ENCODE measurements around the gene GTF3C6.

GTF3C6 gene, protein sequence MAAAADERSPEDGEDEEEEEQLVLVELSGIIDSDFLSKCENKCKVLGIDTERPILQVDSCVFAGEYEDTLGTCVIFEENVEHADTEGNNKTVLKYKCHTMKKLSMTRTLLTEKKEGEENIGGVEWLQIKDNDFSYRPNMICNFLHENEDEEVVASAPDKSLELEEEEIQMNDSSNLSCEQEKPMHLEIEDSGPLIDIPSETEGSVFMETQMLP

DNA sequence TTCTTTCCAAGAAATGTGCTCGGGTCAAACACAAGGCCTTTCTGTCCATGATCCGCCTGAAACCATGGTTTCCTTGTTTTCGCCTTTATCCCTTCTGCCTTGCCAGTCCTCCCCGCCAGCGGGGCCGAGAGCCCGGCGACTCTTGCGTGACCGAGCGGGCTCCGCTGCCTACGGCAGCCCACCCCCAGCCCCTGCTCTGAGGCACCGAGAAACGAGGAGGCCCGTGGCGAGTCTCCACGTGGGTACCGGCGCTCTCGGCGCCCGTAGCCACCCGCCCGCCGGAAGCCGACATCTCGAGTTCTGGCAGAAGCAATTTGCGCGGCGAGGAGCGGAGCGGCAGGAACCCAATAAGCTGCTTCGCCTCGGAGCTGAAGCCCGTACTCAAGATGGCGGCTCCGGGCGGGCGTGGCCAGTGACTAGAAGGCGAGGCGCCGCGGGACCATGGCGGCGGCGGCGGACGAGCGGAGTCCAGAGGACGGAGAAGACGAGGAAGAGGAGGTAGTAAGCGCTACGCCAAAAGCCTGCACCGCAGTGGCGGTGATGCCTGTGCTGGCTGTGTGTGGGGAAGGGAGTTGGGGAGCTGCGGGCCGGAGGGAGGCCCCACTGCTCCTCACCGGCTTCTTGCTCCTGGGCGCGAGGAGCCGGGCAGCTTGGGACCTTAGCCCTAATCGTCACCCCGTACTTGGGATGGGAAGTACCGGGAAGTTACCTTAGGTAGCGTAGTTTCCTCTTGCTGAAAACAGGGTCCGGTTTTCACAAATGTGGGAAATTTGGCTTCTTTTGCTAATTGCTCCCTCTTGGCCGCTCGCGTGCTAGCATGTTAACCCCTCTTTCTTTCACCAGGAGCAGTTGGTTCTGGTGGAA lies at the start of gene GTF3C6:
GTF3C6 (plus strand) TSS at position 378 of the 864 bp plus-strand sequence; CDS start at position 442, 64 bp downstream.
- TF ChIP-seq, protein P1, sequence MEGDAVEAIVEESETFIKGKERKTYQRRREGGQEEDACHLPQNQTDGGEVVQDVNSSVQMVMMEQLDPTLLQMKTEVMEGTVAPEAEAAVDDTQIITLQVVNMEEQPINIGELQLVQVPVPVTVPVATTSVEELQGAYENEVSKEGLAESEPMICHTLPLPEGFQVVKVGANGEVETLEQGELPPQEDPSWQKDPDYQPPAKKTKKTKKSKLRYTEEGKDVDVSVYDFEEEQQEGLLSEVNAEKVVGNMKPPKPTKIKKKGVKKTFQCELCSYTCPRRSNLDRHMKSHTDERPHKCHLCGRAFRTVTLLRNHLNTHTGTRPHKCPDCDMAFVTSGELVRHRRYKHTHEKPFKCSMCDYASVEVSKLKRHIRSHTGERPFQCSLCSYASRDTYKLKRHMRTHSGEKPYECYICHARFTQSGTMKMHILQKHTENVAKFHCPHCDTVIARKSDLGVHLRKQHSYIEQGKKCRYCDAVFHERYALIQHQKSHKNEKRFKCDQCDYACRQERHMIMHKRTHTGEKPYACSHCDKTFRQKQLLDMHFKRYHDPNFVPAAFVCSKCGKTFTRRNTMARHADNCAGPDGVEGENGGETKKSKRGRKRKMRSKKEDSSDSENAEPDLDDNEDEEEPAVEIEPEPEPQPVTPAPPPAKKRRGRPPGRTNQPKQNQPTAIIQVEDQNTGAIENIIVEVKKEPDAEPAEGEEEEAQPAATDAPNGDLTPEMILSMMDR (IDR thresholded peaks at IDR 0.05; ENCODE audit: low read depth, low read length) = no peak
- peak within 1 kb of the TSS; percentile 91 for H3K4me3 ChIP-seq (ENCODE audit: low read depth, low read length)

DNA sequence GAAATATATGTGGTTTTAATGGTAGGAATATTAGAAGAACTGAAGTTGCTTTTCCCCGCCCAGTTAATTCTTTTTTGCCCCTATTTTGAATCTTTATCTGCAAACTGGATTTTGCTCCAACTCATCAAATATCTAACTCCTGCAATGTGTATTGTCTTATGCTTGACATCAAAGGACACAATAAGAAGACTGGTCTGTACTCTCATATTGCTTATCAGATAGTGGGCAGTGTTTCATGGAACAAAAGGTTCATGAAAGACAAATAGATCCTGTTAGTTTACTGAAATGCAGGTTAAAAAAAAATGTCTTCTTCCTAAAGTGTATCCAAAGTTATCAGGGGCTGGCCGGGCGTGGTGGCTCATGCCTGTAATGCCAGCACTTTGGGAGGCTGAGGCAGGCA lies 27.7 kb upstream of the GTF3C6 start:
- TF ChIP-seq, protein P1 (IDR thresholded peaks at IDR 0.05; ENCODE audit: low read depth, low read length) = no peak
- H3K4me3 ChIP-seq (ENCODE audit: low read depth, low read length) = no peak overlapping the region

DNA sequence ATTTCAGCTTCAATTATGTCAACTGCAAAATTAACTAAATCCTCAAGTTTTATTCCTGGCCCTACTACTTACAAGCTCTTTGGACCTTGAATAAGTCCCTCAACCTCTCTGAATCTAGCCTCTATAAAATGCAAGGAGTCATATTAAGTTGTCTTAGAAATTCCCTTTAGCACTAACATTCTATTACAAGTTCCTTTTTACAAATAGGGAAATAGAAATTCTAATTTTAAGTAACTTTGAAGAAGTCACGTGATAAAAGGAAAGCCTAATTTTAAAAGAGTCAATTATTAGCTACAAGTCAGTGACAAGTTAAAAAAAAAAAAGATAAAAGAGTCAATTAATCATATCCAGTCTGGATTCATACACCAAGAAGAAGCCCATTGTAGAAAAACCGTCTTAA lies 24.6 kb upstream of the GTF3C6 start:
- no peak overlapping the region for H3K4me3 ChIP-seq (ENCODE audit: low read depth, low read length)
- TF ChIP-seq, protein P1 (IDR thresholded peaks at IDR 0.05; ENCODE audit: low read depth, low read length) = no peak

DNA sequence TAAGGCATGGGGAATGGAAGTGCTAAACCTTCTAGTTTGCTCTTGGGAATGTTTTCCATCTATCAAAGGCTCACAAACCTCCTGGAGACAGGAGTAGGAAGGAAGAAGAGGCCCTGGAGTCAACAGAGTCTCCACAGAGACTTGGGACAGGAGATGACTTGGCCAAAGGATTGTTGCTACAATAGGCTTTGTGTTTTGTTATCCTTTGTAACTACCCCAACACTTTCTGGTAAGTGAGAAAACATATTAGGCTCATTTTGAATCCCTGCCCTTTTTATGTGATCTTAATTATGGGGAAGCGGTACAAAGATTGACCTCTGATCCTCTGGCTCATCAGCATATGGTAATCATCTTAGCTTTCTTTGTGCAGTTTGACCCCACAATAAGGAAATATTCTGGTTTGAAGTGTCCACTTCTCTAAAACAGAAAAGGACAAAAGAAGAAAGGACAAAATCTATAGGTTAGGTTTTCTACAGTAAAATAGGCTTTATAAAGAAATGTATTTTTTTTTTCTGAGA lies 24.1 kb upstream of the GTF3C6 start:
- TF ChIP-seq, protein P1 (IDR thresholded peaks at IDR 0.05; ENCODE audit: low read depth, low read length) = no peak

DNA sequence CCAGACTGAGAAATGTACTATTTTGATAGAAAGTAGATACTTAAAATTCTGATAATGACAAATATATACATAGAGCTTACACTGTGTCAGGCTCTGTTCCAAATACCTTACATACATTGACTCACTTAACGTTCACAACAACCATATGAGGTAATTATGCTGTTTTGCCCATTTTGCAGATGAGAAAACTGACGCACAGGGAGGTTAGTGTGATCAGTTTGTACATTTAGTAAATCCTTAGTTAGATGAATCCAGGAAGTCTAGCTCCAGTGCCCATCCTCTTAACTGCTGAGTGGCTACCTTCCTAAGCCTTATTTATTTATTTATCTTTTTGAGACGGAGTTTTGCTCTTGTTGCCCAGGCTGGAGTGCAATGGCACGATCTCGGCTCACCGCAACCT lies 23.3 kb upstream of the GTF3C6 start:
- no peak overlapping the region for H3K4me3 ChIP-seq (ENCODE audit: low read depth, low read length)
- TF ChIP-seq, protein P1 (IDR thresholded peaks at IDR 0.05; ENCODE audit: low read depth, low read length) = no peak

More for the DNA sequence above, 24.1 kb upstream of the GTF3C6 start:
- no peak overlapping the region for H3K4me3 ChIP-seq (ENCODE audit: low read depth, low read length)

DNA sequence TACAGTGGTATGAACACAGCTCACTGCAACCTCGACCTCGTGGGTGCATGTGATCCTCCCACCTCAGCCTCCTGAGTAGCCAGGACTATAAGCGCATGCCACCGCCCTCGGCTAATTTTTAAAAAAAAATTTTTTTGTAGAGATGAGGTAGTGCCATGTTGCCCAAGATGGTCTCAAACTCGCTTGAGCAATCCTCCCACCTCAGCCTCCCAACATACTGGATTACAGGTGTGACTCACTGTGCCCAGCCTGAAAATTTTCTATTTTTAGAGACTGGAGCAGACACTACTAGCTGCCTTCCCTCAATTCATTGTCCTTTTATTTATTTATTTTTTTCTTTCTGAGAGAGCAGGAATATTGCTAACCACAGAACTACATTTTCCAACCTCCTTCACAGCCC lies 20.3 kb upstream of the GTF3C6 start:
- no peak overlapping the region for H3K4me3 ChIP-seq (ENCODE audit: low read depth, low read length)
- TF ChIP-seq, protein P1 (IDR thresholded peaks at IDR 0.05; ENCODE audit: low read depth, low read length) = no peak
